Measurements from ENCODE around the gene INTS1.

INTS1 gene

GRCh38 chr7:1505731-1506550, 1.8 kb upstream of the INTS1 start:
- DNase-seq, result no peak

- DNase-seq, result no peak
Observed at GRCh38 chr7:1503390-1503789, 799 bp downstream of the INTS1 start.

DNA sequence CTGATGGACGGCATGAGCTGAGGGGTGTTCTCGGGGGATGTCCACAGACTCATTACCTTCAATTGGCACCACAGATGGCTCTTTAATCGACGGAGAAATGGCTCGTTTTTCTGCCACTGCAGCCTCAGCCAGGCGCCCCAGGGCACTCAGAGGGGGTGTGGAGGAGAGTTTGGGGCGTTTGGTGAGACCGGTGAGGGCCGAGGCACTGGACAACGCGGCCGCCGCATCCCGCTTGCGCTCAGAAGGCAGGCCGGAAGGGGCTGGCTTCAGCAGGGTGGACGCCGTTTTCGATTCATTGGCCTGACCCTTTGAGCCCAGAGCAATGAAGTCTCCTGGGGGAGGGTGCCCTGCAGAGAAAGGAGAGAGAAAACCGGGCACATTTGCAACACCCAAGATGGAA, 1.3 kb downstream of the INTS1 start:
- DNase-seq, result no peak

- no peak for DNase-seq
Observed at GRCh38 chr7:1501487-1502270, 2.5 kb downstream of the INTS1 start.

DNA sequence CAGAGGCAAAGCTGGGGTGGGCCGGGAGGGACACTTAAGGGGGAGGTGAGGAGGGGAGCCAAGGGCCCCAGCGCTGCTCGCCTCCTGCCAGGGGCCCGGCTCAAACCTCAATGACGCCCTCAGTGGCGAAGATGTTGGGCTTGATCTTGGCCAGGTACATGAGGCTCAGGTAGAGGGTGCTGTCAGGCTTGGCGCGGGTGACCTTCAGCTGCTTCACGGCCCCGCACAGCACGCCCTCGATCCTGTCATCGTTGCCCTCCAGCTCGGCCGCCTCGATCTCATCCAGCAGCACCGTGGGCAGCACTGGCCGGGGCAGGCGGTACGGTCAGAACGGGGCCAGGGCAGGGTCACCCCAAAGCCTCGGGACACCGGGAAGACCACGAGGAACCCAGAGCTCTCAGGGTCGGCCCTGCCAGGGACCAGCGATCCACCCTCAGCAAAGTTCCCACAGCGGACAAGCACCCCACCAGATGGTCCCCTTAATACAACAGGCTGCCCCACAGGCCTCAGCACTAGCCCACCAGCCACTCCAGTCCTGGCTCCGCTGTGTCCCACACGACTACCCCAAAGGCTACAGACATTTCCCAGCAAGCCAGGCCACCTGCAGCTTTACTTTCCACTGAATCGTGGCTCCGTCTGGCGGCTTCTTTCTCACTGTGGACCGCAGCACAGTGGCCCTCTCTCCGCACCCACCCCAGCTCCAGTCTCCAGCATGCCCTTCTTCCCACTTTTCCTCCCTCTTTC, 4.0 kb downstream of the INTS1 start:
- no peak for DNase-seq

- no peak for DNase-seq
Observed at GRCh38 chr7:1499367-1500029, 4.7 kb downstream of the INTS1 start.

DNA sequence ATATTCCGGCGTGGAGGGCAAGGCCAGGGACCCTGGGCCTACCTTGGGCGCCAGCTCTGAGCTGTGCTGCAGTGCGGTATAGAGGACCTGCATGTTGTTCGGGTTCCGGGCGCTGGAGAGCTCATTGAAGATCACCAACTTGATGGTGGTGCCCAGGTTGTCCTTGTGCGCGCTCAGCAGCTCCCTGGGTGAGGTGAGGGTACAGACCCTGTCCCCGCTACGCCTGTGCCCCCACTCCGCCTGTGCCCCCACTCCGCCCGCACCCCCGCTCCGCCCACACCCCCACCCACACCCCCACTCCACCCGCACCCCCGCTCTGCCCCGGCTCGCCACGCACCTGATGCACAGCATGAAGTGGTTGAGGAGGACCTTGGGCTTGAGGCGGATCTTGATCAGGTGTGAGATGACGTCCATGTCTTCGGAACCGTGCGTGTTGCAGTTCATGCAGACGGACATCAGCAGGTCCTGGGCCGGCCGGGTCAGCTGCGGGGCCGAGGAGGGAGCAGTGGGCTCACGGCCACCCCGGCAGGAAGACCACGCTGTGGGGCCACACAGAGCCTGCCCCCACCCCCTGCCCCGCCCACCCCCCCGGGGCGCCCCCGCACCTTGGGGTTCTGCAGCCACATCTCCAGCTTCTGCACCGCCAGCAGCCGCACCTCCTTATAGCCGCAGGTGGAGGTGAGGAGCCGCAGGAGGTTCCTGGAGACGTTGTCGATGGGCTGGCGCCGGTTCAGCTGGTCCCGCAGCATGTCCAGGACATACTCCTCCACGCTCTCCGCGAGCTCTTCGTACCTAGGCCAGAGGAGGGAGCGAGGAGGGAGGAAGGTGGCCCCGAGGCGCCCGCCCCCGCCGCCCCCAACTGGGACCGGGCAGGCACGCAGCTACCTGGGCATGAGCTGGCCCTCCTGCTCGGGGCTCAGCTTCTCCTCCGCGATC, 5.6 kb downstream of the INTS1 start:
- no peak for DNase-seq

- DNase-seq, result no peak
Observed at GRCh38 chr7:1497293-1497927, 6.8 kb downstream of the INTS1 start.

GRCh38 chr7:1496531-1497292, 7.5 kb downstream of the INTS1 start:
- DNase-seq, result no peak

DNA sequence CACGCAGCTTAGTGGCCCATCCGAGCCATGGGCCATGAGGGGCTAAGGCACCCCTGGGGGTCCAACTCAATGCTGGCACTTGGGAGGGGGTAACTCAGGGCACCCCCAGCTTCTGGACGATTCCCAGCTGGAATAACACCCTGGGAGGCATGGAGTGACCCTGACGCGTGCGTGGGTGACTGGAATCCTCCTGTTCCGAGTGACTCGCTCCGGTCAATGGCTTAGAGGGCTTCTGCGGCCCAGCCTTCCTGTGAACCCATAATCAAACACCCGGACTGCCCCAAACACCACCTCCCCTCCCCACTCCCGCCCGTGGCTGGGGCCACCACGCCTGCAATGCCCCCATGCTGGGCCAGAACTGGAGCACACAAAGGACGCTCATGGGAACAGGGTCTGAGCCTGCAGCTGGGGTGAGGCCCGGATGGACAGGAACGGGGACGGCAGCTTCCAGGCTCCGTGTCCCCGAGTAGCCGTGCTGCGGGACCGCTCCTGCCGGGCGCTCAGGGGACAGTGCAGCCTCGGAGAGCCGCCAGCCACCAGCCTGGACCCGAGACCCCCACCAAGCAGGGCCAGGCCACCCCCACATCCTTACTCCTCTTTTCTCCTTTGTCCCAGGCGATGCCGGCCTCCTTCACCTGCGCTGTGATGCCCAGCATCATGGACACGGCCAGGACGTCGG, 8.5 kb downstream of the INTS1 start:
- DNase-seq, result no peak

GRCh38 chr7:1494866-1495563, 9.2 kb downstream of the INTS1 start:
- DNase-seq, result no peak

- DNase-seq, result no peak
Observed at GRCh38 chr7:1494447-1494846, 9.7 kb downstream of the INTS1 start.

GRCh38 chr7:1493571-1493970, 10.6 kb downstream of the INTS1 start:
- DNase-seq, result no peak

DNA sequence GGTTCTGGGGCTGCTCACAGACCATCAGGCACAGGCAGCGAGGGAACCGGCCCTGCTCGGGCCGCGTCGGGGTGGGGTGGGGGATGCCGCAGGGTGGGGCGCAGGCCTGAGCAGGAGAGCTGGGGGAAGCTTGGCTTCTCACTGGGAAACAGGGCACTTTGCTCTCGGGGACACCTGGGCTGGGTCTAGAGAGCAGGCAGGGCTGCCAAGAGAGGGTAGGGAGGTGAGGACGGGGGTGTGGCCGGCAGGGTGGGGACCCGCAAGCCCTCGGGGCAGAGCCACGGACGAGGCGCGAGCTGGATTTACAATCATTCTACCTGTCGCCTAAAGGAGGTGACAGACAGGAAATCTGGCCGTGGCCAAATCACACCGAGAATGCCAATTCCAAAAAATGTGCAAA, 11.1 kb downstream of the INTS1 start:
- no peak for DNase-seq

DNA sequence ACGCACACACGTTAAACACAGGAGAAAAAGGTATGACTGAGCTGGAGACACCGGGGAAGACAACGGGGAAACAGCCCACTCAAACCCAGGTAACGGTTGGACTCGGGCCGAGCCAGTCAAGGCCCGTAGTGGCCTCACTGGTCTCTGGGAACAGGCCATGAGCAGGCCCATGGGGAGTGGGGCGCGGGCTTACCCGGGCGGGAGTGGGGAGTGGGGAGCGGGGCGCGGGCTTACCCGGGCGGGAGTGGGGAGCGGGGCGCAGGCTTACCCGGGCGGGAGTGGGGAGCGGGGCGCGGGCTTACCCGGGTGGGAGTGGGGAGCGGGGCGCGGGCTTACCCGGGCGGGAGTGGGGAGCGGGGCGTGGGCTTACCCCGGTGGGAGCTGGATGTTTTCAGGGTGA, 11.5 kb downstream of the INTS1 start:
- no peak for DNase-seq

GRCh38 chr7:1492221-1492620, 12.0 kb downstream of the INTS1 start:
- no peak for DNase-seq

DNA sequence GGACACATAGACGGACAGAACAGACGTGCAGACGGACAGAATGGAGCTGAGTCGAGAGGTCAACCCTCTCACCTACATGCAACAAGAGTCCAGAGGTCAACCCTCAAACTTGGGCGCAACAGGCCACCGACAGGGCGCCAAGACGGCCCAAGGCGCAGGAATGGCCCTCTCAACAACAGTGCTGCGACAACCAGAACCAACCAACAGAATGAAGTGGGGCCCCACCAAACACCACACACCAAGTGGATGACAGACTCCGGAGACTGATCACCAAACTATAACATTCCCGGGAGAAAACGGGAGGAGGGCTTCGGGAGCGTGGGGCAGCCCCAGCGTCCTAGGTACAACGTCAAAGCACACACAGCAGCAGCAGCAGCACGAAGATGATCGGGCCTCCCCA, 13.4 kb downstream of the INTS1 start:
- DNase-seq, result no peak

DNA sequence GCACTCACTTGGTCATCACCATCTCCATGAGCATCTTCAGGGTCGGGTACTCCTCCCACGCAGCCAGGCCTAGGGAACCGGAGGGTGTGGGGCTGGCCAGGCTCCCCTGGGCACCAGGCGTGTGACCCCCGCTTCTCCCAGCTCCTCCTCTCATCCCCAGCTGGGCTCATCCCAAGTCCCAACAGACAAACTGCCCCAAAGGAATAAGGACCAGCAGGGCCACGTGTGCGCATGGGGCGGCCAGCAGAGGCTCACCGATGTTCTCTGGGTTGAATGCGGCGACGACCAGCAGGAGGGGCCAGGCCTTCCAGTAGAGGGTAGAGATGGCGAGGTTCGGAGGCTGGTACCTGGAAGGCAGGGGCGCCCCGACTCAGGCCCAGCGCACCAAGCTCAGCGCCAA, 14.9 kb downstream of the INTS1 start:
- DNase-seq, result no peak

DNA sequence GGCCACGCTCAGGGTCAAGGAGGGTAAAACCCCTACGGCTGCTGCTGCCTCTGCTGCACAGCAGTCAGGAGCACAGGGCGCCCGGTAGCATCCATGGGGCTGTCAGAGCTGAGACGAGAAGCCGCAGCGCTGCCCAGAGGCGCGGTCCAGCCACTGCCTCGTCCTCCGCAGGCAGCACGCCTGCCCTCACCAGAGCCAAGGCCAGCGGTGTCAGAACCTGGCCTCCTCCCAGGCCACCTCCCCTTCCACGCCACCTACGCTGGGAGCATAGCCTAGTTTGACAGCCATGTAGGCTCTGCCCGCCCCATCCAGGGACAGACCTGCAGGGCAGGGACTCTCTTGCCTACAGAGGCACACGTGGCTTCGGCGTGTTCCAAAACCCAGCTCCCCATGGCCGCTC, 16.2 kb downstream of the INTS1 start:
- DNase-seq, result no peak

Data from activated CD4-positive, CD25-positive, alpha-beta regulatory T cell (primary cell).